IPS DF 4.7 (cell line): ENCODE data around the gene UNC5A.

Experiments used
- DNase-seq: peaks from one replicate; pipeline ENCODE4 v3.0.0-alpha.2; 2013; ENCODE audit warnings: low spot score; ENCODE audit errors: extremely low read depth

Gene UNC5A

DNA sequence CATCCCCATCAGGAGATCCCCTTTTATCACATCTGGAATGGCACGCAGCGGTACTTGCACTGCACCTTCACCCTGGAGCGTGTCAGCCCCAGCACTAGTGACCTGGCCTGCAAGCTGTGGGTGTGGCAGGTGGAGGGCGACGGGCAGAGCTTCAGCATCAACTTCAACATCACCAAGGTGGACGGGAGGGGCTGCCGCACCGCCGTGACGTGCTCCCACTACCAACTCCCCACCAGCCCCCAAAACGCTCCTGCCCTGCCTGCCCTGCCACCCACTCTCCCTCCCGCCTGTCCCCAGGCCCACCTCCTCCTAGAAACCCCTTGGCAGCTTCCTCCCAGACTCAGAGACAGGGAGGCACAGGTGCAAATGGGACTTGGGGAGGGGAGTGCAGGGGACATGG, 68.1 kb downstream of the UNC5A start:
- no peak for DNase-seq

DNA sequence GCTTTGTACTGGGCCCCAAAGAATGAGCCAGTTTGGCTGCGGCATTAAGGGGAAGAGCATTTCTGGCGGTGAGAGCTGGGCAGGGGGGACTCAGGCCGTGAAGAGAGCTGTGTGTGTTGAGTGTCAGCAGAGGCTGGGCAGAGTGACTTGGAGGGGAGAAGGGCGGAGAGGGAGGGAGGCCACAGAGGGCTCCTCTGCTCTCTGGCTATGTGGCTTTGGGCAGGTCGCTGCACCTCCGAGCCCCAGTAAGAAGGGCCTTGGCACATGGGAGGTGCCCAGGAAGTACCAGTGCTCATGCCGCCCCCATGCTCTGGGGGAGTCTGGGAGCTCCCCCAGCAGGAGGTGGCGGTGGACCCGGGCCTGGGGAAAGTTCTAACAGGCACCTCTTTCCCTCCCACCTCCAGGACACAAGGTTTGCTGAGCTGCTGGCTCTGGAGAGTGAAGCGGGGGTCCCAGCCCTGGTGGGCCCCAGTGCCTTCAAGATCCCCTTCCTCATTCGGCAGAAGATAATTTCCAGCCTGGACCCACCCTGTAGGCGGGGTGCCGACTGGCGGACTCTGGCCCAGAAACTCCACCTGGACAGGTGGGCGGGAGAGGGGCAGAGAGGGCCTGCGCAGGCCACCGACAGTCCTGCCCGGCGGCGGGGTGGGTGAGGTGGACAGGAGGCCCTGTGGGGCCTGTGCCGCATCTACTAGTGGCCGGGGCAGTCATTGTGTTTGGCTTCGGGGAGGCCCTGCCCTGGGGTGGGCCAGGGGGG, 68.7 kb downstream of the UNC5A start:
- no peak for DNase-seq

DNA sequence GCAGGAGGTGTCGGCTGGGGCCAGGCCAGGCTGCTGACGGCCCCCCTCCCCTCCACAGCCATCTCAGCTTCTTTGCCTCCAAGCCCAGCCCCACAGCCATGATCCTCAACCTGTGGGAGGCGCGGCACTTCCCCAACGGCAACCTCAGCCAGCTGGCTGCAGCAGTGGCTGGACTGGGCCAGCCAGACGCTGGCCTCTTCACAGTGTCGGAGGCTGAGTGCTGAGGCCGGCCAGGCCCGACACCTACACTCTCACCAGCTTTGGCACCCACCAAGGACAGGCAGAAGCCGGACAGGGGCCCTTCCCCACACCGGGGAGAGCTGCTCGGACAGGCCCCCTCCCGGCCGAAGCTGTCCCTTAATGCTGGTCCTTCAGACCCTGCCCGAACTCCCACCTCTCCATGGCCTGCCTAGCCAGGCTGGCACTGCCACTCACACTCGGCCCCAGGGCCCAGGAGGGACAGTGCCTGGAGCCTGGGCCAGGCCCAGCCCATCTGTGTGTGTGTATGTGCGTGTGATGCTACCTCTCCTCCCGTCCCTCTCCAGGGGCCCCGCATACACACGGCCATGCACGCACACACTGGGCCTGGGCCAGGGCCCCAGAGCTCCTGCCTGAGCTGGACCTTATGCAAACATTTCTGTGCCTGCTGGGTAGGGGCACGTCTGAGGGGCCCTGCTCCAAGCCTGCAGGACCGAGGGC, 69.5 kb downstream of the UNC5A start:
- no peak for DNase-seq

DNA sequence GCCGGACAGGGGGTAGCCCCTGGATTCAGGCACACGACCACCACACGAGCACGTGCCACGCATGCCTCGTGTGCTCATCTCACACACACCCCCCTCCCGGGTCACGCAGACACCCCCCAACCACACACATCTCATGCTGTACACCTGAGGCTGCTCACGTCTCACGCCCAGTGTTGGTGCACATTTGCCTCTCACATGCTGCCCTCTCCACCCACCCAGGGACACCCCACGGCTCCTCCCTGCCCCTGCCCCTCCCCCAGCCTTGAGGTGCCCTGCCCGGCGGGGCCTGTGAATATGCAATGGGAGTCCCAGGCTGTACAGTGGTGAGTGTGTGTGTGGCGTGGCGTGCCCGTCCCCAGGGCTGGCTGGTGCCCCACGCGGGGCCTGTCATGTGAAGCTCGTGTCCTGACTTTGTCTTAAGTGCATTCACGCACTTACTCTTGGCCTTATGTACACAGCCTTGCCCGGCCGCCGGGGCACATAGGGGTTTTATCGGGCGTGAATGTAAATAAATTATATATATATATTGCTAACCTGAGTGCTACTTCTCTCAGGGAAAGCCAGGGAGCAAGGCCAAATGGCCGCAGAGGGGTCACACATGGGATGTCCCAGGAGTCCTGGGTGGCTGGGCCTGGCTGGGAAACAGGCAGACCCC, 70.1 kb downstream of the UNC5A start:
- no peak for DNase-seq

DNA sequence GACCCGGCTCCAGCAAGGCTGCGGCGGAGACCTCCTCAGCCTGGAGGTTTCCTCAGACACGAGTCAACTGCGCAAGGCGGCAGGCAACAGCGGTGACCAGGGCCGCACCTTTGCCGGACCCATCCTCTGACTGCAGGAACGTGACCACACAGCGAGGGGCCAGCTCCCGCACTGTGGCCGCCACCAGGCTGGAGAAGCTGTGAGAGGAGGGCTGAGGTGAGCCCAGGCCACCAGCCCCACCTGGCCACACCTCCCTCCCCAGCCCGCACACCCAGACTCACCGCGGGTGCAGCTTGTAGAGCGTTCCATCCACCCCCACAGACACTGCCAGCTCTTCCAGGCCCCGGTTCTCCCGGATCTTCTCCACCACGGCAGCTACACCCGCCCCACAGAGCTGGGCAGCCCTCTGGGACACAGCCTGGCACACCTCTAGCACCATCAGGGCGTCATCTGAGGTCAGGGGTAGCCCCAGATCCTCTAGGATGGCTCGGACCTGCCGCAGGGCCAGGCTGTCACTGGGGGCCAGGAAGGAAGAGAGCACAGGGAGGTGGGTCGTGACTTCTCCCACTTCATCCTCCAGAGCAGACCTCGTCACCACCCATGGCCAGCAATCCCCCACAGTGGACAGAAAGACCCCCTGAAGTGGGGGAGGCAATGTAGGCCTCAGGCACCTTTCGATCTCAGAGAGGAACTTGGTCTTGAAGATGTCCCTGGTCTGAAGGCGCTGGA, 70.8 kb downstream of the UNC5A start:
- no peak for DNase-seq

DNA sequence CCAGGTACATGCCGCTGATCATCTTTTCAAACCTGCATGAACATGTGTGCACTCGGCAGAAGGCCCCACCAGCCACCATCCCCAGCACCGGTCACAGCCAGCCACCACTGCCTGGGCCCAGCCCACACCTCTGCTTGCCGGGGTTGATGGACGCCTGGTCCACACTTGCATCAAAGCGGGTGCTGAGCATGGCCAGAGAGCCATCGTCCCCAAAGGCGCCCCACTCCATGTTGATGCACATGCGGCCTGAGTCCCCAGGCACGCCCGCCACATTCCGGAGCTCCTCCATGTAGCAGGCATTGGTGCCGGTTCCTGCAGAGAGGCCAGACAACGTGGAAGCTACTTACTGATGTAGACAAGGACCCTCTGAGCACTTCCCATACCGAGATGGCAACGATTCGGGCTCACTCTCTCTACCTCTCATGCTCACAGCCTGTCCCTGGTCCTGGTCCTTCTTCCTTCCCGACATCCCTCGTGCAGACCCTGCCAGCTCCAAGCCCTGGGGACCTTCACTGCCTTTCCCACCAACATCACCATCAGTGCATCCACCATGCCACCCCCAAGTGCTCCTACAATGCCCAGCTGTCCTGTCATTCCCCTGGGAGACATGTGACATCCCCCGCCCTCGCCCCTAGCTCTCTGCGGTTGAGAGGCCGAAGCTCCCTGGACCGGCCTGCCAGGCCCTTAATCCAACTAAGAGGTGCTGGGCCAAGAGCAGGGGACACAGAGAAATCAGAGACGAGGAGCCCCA, 71.6 kb downstream of the UNC5A start:
- DNase-seq = no peak

DNA sequence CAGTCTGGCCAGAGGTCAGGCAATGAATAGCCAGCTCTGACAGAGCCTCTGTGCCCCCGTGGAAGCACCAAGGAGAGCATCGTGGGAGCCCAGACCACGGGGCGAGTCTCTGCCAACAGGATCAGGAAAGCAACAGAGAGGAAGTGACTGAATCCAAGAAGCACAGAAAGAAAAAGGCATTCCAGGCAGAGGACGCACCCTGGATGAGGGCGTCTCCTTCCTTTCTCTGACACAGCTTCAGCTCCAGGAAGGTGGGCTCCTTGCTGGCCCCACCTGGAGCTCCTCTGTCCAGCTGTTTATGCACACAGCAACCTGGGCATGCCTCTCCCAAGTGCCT, 72.2 kb downstream of the UNC5A start:
- no peak for DNase-seq

DNA sequence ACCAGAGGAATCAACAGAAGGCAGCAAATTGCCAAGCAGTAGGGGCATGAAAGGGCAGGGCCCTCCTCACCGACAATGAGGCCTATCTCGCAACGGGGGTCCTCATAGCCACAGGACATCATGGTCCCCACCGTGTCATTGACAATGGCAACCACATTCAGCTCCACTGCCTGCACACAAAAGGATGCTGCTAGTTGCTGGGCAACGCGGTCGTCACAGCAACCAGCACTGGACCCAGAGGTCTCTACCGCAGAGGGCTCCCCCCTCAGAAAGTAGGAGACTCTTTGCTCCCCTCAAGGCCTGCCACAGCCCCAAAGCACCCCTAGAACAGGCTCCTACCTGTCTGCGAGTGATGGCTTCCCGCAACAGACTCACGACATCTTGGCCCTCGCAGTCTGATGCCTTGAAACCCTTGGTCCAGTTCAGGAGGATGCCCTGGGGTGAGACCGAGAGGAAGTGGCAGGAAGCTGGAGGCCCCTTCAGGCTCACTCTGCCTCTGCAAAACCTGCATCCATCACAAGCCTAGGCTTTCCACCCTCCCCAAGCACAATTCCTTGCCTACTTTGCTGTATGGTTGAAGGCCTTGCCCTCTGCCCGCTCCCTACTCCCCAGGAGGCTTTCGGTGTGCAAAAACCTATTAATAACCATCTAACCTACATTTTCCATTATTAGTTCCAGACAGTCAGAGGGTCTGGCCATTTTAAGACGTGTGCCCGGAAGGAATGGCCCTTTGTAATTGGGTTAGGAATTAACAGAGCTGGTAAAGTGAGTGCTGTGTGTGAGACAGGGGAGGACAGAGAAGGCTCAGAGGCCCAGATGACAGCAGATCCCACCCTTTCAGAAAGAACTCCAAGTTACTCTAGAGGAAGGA, 73.6 kb downstream of the UNC5A start:
- DNase-seq = no peak

DNA sequence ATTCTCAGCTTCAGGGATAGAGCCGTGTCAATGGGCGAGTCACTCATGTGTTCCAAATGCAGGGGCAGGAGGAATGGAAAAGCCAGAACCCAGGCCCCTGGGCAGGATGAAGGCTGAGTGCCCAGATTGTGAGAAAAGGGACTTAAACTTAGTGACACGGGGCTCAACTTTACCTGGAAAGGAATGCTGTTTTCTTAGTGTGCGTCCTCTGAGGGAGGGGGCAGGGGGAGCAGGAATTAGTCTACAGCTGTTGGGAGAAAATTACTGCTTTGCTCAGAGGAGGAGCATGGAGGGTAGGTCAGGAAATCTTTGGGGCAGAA, 74.2 kb downstream of the UNC5A start:
- DNase-seq = no peak

DNA sequence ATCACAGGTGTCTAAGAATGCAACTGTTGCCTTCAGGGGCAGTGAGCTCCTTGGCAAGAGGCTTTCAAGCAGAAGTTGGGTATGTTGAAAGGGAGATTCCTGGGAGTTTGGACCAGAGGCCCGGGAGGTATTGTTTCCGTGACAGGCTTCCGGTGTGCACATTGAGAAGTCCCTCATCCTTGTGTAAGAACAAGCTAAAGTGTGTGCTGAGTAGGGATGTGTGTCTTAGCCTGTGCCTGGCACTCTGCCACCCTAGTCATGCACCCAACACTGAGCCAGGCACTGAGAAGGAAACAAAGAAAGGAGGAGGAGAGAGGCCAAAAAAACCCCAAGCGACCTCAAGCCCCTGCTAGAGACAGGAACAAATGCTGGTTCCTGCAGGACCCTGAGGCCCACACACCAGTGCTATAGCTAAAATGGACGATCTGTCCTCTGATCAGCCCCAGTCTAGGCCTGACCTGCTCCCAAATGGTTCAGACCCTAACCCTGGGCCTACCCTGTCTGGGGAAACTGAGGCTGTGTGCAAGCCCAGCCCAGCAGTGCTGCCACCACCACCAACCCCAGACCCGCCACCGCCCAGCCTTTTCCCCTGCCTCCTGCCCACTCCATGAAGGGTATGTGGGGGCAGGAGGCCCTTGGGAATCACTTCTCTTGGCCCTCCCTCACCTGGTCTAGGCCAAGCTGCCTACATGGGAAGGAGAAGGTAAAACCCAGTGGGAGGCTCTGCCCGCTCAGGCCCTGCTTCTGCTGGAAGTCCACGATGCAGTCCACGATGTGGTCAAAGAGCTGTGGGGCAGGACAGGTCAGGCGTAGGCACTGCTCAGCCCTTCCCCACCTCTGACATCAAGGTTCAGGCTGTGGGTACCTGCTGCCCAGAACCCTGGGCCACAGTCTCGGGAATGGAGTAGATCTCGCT, 76.2 kb downstream of the UNC5A start:
- no peak for DNase-seq

DNA sequence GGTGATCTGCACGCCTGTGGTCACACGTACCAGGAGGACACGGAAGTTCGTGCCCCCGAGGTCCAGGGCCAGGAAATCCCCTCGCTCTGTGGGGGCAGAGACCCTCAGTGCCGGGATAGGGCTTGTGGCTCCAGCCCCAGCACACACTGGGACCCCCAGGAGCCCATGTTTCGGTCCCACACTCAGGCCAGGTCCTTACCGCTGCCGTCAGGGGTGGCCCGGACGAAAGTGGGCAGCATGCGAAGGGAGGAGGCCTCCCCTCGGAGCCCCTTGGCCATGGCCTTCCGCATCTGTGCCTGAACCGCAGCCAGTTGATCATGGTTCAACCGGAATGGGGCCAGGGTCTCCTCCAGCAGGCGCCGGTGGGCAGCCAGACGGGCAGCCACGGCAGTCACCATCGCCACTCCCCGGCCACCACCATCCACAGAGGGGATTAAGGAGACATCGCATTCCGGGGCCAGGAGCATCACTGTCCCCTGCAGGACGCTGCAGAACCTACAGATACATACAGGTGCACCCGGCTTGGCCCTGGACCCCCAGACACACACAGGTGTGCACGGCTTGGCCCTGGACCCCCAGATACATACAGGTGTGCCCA, 77.0 kb downstream of the UNC5A start:
- DNase-seq = no peak

DNA sequence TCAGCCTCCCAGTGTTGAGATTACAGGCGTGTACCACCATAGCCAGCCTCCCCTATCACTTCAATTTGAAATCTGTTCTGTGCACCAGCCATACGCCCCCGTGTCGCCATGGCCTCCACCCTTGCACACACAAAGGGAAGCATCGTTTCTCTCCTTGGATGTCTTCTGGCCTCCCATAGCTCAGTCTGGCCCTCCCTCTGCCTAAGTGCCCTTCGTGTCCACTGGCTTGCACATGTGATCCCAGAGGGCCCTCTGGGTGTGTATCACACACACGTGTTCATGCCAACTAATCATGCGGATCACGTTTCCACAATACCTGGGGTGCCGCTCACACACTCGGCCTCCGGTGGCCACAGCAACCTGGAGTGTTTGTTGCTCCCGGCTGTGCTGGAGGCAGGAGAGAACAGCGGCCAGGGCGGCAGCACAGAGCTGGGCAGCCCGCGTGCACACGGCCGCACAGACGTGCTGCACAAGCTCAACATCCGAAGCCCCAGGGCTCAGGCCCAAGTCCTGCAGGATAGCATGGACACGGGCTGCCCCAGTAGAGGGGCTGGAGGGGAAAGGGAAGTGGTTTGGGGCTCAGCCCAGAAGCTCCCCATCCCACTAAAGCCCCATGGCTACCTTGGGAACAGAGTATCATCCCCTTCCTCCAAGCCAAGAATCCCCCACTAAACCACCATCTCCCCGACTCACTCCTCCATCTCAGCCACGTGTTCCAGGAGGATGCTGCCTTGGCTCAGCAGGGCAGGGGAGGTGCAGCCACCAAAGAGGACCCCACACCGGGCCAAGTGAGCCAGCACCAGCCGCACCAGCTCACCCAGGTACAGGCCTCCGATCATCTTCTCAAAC, 77.9 kb downstream of the UNC5A start:
- DNase-seq = no peak

DNA sequence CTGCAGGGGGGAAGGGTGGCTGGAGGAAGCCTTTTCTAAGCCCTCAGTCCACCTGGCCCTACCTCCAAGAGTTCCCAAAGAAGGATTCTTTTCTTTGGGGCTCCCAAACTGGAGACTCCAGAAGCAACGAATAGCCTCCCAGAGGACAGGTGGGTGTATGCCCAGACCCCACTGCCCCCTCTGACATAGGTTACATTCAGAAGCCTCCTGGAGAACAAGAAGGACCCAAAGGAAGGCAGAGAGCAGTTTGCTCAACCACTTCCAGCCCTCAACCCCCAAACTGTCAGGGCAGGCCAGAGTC, 78.5 kb downstream of the UNC5A start:
- no peak for DNase-seq

DNA sequence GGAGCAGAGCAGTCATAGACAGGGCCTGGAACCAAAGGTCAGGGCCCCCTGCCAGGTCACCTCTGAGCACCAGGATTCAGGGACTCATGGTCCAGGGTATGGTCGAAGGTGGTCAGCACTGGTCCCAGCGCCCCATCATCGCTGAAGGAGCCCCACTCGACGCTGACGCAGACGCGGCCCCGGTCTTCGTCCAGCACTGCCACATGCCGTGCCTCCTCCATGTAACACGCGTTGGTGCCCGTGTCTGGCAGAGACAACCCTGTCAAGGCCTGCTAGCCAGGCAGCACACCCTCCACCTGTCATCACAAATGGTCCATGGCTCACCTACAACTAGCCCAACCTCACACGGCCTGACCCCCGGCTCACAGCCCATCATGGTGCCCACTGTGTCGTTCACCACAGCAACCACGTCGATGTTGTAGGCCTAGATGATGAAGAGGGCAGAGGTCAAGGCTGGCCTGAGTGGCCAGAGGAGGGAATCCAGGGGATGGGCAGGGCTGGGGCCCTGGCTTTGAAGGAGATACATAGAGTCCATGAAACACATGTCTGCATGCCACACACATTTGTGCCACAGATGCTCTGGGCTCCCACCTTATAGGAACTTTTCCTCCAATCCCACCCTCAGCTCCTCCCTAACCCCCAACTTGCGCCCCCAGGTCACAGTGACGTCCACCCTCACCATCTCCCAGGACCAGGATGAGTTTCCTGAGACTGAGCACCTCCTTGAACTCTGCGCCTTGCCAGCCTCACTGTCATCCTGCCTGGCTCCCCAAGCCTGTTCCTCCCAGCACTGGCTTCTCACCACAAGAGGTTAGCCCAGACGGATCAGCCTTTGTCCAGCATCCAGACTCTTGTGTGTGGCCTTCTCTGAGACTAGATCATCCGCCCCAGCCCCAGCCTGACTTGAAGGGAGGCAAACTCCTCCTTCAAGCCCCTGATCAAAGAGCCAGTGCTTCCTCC, 79.2 kb downstream of the UNC5A start:
- no peak for DNase-seq

DNA sequence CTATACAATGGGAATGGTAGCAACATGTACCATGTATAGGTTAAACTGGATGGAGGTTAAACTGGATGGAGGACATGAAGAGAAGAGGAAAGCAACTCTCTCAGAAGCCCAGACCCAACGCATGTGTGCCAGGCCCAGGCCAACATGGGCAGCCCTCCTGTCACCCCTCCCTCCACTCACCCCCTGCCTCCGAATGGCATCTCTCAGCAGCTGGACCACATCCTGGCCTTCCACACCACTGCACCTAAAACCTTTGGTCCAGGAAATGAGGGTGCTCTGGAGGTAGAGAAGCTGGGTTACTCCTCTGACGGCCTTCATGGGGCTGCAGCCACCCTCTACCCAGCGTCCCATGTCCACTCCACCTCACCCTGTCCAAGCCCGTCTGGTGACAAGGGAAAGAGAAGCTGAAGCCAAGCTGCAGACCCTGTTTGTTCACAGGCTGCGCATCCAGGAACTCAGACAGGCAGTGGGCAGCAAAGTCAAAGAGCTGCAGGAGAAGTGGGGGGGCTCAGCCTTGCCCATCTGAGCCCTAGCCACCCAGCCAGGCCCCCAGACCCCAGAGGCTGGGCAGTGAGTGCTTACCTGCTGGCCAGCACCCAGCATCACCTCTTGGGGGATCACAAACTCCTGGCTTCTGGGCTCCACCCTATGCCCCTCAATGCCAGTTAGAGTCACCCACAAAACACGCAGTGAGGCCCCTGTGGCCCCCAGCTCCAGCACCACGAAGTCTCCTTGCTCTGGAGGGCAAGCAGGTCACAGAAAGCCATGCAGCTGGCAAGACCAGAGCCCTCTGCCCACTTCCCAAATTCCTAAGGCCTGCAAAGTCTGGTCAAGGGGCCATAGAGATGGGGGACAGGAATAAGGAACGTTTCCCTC, 80.3 kb downstream of the UNC5A start:
- DNase-seq = no peak

DNA sequence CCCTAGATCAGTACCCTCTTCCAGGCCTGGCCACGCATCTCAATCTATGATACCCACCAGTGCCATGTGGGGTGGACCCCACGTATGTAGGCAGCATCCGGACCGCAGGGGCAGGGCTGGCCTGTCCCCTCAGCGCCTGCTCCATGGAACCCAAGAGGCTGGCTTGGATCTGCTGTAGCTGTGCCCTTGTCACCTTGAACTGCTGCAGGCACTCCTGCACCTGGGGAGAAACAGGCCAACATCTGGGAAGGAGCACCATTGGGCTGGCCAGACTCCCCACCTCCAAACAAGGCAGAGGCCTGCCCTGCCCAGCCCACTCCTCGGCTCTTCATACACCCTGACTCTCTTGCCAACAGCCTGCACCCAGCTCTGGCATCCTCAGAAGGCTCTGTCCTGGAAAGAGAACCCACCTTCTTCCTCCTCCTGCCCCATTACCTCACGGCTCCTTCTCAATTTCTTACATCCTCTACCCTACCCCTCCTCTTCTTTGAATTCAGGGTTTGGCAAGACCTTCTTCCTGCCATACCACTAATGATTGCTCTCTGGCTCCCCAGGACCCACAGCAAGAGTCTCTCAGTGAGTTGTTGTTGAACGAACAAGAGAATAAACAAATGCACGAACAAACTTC, 81.1 kb downstream of the UNC5A start:
- no peak for DNase-seq
